GM21515 (cell line): ENCODE results near the gene RASSF5.
"Not testable (repeated sequence)": the region's sequence is repeated elsewhere in the genome, so short reads cannot be mapped to it uniquely, and the experiment has no call there.

ENCODE experiments used
- ATAC-seq: cut with Tn5 transposase; IDR thresholded peaks from one replicate; pipeline ENCODE4 v1.9.1; 2021; ENCODE audit not compliant: unreplicated experiment

RASSF5 gene

DNA sequence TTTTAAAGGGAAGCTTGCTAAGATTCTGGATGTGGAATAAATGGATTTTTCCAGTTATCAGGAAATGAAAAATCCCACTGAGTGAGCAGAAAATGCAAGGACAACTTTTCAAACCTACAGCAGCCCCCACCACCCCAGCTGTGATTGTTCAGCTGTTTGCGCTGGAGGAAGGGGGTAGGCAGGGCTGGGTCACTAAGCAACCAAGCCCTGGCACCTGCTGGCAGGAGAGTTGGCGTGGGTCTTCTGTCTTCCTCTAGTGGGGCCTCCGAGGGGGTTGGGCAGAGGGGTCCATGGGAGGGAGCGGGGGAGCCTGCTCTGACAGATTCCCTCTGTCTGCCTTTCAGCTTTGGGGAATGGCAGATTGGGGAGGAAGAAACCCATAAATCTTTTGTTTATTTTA, 59.7 kb downstream of the RASSF5 start:
- no peak for ATAC-seq

DNA sequence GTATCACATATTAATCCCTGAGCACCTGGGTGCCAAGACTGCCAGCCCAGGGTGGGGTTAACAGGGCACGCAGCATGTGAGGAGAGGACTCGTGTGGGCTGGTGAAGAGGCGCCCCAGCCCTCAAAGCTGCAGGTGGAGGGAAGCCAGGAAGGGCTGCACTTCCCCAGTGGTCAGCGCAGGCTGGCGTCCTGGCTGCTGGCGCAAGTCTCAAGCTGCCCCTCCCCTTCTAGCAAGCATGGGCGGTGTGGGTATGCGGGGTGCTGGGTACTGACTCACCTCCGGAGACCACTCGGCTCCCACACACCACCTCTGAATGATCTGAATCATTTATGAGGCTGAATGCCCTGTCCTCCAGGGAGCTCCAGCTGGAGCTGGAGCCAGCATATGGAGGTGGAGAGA, 60.9 kb downstream of the RASSF5 start:
- ATAC-seq, result no peak

DNA sequence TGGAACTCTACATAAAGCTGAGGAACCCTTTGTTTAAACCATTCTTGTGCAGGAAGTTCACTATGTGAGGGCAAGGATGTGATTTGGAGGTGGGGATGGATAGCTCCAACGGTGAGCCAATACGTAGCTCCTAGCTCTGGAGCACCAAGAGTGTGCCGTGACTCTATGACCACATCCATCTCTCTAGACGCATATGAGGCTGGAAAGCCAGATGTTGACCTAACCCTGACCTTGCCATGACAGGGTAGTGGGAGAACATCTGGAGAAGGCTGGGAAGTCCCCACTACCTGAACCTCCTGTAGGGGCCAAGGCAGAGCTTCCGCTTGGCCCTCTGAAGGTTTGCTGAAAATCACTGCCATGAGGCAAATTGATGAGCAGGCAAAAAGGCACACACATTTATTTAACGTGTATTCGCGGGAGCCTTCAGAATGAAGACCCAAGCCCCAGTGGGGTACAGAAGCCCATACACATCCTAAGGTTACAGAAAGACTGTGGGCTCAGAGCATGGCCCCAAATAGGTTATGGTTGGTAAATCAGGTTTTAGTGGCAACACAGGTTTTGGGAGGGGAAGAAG, 61.5 kb downstream of the RASSF5 start:
- no peak for ATAC-seq

DNA sequence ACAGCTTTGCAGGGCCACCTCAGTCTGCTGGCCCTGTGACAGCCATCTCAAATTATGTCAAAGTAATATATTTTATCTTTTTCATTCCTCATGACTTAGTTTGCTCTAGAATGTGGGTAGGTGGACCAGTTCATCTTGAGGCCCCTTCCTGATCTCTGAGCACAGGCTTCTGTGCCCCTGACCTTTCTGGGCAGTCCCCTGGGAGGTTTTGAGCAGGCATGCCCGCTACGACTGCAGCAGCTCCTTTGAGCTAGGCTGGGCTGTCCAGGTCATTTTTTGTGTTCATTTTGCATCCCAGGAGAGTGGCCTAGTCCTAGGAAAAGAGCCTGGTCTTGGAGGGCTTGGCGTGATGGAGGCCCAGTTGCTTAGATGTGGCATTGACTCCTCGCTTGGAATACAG, 62.2 kb downstream of the RASSF5 start:
- ATAC-seq, result no peak

DNA sequence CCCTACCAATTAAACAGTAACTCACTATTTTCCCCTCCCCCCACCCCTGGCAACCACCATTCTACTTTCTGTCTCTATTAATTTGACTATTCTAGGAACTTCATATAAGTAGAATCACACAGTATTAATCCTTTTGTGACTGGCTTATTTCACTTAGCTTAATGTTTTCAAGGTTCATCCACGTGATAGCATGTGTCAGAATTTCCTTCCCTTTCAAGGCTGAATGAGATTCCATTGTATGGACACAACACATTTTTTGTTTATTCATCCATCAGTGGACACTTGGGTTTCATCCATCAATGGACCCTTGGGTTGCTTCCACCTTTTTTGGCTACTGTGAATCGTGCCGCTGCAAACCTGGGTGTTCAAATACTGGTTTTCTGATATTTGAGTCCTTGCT, 63.2 kb downstream of the RASSF5 start:
- ATAC-seq, result no peak

DNA sequence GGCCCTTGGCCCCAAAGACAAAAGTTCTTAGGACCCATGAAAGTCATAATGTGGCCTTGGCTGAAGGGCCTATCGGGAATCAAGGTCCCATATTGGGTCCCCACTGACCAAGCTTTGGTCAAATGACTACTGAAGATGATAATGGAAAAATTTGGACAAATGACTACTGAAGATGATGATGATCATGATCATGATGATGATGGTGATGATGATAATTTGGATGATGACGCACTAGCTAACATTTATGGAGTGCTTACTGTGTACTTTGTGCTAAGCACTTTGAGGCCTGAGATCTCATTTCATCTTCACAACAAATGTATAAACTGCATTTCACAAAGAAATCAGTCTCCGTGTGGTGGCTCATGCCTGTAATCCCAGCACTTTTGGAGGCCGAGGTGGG, 65.5 kb downstream of the RASSF5 start:
- ATAC-seq, result no peak

DNA sequence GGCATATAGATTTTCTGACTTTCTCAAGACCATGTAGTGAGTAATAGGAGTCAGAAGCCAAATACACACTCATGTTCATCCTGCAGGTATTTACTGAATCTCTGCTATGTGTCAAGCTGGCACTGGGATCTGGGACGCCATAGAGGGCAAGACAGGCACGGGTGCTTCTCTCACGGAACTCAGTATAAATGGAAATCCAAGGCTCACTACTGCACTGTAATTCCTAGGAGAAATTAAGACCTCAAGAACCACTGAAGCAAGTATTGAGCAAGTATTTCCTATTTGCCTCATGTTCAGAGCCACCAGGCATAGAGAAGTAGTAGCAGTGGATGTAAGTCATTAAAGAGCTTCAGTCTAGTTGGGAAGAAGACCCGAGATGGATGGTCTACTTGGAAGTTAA, 66.0 kb downstream of the RASSF5 start:
- ATAC-seq, result no peak

DNA sequence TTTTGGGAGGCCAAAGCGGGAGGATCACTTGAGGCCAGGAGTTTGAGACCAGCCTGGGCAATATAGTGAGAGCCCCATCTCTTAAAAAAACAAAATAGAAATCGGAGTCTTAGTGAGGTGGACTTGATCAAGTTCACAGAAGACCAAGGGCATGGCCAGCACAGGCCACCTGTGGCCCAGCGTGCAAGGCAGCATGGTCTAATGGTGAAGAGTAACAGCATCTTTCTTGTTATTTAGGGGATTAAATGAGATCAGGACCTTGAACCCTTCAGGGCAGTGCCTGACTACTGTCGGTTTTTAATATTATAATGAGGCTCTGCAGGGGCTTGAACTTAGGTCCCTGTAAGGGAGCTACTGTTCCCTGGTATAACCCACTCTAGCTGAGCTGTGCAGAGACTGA, 66.4 kb downstream of the RASSF5 start:
- ATAC-seq, result no peak

DNA sequence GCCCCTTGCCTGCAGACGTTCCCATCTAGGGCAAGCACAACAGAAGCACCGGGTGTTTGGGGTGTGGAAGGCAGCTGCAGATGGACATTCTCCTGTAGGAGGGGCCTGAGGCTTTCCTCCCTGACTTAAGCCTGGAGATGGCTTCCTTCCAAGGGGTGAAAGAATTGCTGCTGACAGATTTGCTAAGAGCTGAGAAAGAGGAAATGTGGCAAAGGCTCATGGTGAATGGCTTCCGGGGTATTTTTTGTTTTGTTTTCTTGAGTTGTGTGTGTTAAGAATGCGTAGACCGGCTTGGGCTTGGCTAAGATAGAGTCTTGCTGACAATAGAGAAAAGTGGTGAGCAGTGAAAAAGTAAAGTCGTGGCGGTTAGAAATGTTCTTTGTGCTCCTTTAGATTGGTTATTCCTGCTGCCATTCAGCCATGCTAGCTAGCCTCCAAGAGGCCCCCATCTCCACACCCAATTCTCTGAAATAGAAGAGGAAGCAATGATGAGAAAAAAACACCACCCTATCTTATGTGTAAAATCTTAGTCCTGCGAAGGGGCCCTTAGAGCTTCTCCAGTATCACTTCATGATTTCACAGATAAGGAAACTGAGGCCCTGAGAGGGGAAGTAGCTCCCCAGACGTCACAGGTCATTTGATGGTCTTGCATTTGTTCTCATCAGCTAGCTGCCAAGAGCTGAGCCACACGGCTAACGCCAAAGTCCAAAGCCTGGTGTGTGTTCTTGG, 68.0 kb downstream of the RASSF5 start:
- ATAC-seq, result no peak

DNA sequence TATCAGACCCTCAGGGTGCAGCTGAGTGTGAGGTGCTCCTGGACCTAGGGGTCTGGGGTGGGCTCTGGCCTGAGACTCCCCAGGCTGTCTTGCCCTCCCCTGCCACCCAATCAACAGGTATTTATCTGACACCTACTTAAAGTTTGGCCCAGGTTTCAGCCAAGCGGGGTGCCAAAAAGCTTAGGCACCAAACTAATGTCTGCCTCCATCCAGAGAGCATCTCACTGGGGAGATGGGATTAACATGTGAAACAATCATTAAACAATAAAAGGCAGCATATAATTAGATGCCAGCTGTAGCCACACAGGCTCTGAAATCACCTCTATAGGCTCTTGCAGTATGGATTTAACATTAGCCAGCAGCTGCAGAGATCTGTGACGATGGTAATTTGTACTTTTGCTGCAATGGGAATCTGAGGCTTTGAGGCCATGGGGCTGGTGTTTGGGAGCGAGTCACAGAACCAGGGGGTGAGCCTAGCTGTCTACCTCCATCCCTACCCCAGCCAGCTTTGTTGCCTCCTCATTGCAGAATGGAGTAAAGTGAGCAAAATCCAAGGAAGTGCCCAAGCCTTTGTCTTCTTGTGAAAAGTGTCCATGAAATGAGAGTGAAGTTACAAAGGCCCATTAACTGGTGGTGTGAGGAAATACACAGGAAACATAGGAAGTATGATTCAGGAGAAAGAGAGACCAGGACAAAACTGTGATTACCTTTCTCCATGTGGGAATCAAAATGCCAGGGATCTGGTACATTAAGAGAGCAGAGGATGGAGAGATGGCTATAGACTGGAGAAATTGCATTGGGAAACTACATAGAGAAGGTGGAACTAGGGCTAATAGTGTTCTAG, 68.8 kb downstream of the RASSF5 start:
- ATAC-seq, result no peak

DNA sequence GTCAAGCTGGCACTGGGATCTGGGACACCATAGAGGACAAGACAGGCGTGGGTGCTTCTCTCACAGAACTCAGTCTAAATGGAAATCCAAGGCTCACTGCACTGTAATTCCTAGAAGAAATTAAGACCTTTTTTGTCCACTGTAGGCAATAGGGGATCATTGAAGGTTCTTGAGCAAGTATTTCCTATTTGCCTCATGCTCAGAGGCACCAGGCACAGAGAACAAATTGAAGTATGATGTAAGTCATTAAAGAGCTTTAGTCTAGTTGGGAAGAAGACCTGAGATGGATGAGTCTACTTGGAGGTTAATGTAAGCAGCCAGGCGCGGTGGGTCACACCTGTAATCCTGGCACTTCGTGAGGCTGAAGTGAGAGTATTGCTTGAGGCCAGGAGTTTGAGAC, 70.3 kb downstream of the RASSF5 start:
- no peak for ATAC-seq

DNA sequence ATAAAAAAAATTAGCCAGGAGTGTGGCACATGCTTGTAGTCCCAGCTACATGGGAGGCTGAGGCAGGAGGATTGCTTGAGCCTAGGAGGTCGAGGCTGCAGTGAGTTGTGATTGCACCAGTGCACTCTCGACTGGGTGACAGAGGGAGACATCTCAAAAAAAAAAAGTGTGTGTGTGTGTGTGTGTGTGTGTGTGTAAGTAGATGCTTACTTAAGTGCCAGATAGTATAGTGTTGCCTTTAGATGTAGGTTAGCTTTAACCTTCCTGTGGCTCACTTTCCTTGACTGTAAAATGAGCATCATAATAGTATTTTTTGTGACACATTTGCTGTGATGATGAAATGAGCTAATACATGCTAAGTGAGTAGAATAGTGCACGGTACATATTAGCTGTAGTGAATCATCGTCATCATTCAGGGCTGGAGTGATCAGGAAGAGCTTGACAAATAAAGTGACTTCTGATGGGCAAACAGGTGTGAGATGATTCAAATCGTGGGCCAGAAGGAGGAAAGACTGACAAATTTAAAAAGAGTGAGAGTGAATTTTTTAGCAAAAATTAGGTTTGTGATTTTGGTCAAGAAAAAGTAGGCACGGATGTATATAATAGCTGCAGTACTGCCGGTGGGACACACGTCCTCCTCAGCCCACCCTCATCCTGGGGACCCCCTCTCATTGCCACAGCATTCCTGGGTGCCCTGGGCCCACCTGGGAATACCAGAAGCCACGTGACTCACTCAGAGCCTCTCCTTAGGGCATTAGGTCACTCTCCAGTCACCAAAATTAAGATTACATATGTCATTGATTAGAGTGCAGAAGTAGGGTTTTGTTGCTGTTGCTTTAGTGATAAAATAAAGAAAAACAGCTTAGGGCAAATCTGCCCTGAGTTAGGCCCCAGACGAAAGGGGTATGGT, 71.0 kb downstream of the RASSF5 start:
- ATAC-seq, result no peak

DNA sequence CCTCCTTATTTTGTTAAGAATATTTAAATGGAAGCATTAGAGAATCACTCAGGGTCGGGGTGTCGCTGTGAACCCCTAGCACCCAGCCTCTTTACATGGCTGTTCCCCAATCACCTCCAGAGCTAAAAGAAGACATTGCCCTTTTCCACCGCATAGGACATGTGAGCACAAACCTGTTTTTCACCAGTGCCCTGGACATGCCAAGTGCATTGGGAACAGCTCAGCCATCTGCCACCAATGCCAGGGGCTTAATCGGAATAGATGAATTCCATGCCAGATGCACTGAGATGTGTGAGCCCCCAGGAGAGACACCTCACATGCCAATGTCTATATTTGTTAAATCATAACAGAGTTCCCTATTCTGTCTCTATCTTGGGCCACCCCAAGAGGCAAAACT, 71.6 kb downstream of the RASSF5 start:
- ATAC-seq, result no peak

DNA sequence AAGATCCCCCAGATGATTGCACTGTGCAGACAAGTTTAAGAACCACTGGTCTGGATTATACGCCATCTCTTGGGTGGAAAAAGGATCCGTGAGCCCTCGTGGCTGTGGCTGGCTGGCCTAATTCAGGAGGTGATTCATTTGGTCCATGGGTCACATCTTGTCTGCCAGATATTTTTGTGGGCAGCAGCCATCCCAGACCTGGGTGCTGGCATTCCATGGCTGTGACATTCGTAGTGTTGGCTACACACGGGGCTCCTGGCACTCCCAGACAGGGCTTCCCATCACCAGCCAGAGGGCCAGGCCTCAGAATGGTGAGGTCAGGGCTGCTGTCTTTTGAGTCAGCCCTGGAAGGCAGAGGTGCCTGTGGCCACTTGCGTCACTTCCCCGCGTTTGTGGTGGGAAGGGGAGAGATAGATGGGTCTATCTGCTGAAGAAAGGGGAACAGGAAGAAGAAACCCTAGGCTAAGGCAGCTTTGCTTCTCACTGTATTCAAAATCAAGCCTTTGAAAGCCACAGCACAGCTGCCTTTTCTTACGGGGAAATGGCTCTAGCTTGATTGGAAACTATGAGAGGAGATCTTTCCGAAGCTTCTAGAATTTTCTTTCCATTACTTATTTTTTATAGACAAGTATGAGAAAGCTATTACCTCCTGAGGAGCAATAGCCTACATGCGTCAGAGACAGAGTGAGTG, 72.6 kb downstream of the RASSF5 start:
- peak; percentile 77 for ATAC-seq

DNA sequence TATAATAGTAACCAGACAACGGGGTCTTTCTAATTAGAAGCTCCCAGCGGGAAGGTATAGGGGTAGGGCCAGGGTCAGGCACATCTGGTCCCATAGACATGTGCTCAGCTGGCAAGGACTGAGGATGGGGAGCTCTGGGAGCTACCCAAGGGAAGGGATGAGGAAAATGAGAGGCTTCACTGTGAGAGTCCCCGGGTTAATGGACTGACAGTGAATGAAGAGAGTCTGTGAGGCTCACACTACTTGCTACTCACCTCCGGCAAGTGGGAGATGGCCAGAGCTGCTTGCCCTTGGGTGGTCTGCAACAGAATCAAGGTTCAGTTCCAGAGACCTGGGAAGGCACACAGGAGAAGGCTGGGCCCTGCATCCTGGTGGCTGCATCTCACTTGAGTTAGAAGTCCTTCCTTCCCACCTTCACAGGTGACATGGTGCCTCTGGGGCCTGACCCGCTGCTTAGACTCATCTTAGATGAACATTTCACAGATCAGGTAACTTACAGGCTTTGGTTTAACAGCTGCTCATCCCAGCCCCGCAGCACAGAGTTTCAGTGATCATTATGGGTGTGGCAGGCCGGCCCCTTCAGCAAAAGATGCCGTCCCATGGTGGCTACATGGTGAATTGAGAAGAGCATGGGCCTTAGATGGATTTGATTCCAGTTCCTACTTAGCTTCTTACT, 73.2 kb downstream of the RASSF5 start:
- ATAC-seq, result peak; percentile 2

DNA sequence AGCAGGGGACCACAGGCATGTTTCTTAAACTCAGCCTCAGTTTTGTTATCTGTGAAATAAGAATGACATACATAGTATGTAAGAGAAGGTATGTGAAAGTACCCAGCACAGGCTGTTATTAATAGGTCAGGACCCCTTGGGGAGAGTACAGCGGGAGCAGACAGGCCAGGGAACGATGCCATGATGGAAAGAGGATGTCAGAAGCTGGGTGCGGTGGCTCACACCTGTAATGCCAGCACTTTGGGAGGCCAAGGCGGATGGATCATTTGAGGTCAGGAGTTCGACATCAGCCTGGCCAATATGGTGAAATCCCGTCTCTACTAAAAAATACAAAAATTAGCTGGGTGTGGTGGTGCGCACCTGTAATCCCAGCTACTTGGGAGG, 73.8 kb downstream of the RASSF5 start:
- not testable (repeated sequence) for ATAC-seq

DNA sequence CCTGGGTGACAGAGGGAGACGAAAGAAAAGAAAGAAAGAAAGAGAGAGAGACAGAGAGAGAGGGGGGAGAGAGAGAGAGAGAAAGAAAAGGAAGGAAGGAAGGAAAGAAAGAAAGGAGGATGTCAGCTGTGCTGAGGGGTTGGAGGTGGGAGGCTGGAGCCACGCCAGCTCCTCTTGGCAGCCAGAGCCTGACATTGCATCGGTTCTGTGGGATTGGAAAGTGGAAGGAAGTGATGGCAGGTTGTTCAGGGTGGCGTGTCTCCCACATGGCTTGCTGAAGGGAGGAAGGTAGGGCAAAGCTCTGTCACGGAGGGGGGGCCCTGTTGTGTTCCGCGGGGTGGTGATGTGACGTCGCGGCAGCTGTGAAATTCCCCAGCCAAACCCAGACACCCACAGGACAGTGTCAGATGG, 74.2 kb downstream of the RASSF5 start:
- ATAC-seq, result no peak

DNA sequence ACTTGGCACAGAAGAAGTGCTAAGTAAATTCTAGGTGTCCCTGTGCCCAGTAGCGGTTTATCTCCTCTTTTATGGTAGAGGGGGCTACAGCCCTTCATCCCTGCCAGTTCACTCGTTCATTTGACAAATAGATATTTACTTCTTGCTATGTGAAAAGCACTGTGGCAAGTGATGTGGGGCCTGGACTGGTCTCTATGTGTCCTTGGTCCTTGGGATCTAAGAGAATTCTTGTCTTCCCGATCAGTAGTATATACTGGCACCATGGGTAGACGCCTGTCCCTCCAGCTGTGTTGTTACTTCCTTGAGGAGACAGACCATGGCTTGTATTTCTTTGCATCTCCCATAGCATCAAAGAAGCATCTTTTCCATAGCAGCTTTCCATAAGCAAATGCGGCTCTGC, 75.2 kb downstream of the RASSF5 start:
- ATAC-seq, result no peak

DNA sequence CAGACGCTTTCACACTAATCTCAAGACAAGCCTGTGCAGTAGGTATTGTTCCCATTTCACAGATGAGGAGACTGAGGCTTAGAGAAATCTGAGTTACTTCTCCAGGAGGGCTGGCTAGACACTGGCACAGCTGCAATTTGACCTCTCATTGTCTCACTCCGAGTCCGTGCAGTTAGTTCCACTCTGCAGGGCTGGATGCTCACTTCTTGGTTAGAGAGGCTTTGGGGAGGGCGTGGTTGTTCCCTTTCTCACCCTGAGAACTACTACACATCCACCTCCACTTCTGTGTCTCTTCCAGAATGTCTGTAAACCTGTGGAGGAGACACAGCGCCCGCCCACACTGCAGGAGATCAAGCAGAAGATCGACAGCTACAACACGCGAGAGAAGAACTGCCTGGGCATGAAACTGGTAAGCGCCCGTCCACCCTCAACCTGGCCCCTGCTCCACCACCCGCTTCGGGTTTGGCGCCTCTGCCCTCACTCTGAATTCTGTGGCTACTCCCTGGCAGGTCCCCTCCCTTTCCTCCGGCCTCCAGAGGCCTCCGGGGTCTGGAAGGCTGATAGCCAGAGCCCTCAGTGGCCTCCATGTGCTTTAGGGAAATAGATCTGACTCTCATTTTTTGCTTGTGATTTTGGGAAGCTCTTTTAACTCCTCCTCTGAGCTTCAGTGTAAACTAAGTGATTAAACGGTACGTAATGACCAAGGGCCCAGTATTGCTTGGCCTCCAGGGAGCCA, 75.8 kb downstream of the RASSF5 start:
- no peak for ATAC-seq
